Stomach (tissue), 4 donors: ENCODE data around the gene STX1B.

Experiments used
- CTCF ChIP-seq, 7 experiments: fragments of 450-650 bp in 4 of 7; fragments of 200-600 bp in 3 of 7; sonication (generic) in 3 of 7; IDR thresholded peaks; one replicate each; pipeline ENCODE4 v1.5.1; 2016 to 2019; ENCODE audit warnings: antibody characterized with exemption in 7 of 7, control low read depth in 2 of 7, mild to moderate bottlenecking in 1 of 7
- POLR2A ChIP-seq, 4 donors: fragments of 450-650 bp; IDR thresholded peaks; one replicate each; pipeline ENCODE4 v1.6.1; 2016; ENCODE audit warnings: antibody characterized with exemption in 4 of 4, control low read depth in 2 of 4, mild to moderate bottlenecking in 1 of 4, moderate library complexity in 1 of 4

DNA sequence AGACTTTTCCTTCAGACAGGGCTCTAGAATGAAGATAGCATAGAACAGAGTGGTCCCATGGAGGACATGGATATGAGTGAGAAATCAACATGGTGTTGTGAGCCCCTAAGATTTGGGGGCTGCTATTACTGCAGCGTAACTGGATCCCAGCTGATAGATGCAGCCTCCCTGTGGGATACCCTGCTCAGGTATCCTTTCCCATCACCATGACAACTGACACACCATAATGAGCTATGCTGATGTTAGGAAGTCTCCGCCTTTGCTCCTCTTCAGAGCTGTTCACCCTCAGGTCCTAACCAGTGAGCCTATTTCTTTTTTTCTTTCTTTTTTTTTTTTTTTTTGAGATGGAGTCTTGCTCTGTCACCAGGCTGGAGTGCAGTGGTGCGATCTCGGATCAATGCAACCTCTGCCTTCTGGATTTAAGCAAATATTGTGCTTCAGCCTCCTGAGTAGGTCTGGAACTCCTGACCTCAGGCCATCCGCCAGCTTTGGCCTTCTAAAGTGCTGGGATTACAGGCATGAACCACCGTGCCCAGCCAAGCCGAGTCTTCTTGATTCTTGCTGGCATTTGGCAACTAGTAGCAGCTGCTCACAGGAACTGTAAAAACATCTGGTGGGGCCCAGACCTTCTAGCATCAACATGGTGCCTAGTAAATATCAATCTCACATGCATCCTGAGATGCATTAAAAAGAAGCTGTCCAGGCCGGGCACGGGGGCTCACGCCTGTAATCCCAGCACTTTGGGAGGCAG, 40.0 kb upstream of the STX1B start:
- TF ChIP-seq CTCF (IDR thresholded peaks at IDR 0.05): no peak
- no peak for TF ChIP-seq POLR2A (IDR thresholded peaks at IDR 0.05)
